HEK293 (cell line): ENCODE measurements around the gene ZC3HAV1L.
"Not testable (repeated sequence)": the region's sequence is repeated elsewhere in the genome, so short reads cannot be mapped to it uniquely, and the experiment has no call there.

Source experiments
- CTCF ChIA-PET: fragments of 350-600 bp; formaldehyde crosslinking; extraction: SDS; loops from one replicate; lab custom pipeline; 2021; ENCODE audit warnings: antibody characterized with exemption; lab: Yijun Ruan, JAX
- POLR2A ChIA-PET: fragments of 300-600 bp; formaldehyde crosslinking; extraction: SDS; loops from one replicate; lab custom pipeline; 2020; ENCODE audit warnings: antibody characterized with exemption, inconsistent platforms; lab: Yijun Ruan, JAX
- H3K27ac ChIP-seq: fragments of 200-500 bp; sonication (Bioruptor generic); 2 replicates; pipeline ENCODE4 v1.5.1; 2014; ENCODE audit warnings: low read depth, low read length, control low read depth, inconsistent platforms; ENCODE audit errors: extremely low read depth
- H3K36me3 ChIP-seq, 2 experiments: fragments of 200-500 bp in 1 of 2; sonication (Bioruptor generic) in 1 of 2; 1 replicate in 1 of 2; 2 replicates in 1 of 2; pipeline ENCODE4 v1.5.1; 2014 to 2017; ENCODE audit warnings: inconsistent platforms in 2 of 2, low read length in 2 of 2; ENCODE audit not compliant: control insufficient read depth in 2 of 2, insufficient read depth in 1 of 2
- H3K4me1 ChIP-seq: fragments of 200-500 bp; sonication (Bioruptor generic); 2 replicates; pipeline ENCODE4 v1.5.1; 2014; ENCODE audit warnings: mild to moderate bottlenecking, low read length, inconsistent platforms; ENCODE audit not compliant: control insufficient read depth, insufficient read depth
- H3K4me3 ChIP-seq: 2 replicates; pipeline ENCODE4 v1.5.1; 2011; ENCODE audit warnings: low read depth, mild to moderate bottlenecking, control low read depth, low read length, moderate library complexity
- H3K9me3 ChIP-seq: fragments of 200-500 bp; sonication (Bioruptor generic); 2 replicates; pipeline ENCODE4 v1.5.1; 2014; ENCODE audit warnings: low read depth, low read length, inconsistent platforms; ENCODE audit not compliant: control insufficient read depth, insufficient read depth
- ATF2 ChIP-seq: fragments of 450-650 bp; formaldehyde crosslinking; IDR thresholded peaks from 2 replicates; pipeline ENCODE4 v1.5.1; 2016; ENCODE audit warnings: missing biosample characterization, missing genetic modification characterization, low read depth
- BCL11A ChIP-seq: fragments of 450-650 bp; formaldehyde crosslinking; IDR thresholded peaks from 2 replicates; pipeline ENCODE4 v1.5.1; 2016; ENCODE audit warnings: low read depth, missing biosample characterization, missing genetic modification characterization
- HIC1 ChIP-seq: fragments of 450-650 bp; formaldehyde crosslinking; IDR thresholded peaks from 2 replicates; pipeline ENCODE4 v1.5.1; 2016; ENCODE audit warnings: missing biosample characterization, missing genetic modification characterization
- KLF10 ChIP-seq: fragments of 450-650 bp; IDR thresholded peaks from 2 replicates; pipeline ENCODE4 v1.5.1; 2018; ENCODE audit warnings: missing biosample characterization, mild to moderate bottlenecking, missing genetic modification characterization
- KLF8 ChIP-seq: fragments of 450-650 bp; formaldehyde crosslinking; IDR thresholded peaks from 2 replicates; pipeline ENCODE4 v1.5.1; 2016; ENCODE audit warnings: missing biosample characterization, missing genetic modification characterization
- KLF9 ChIP-seq: fragments of 450-650 bp; formaldehyde crosslinking; IDR thresholded peaks from 2 replicates; pipeline ENCODE4 v1.5.1; 2016; ENCODE audit warnings: missing biosample characterization, missing genetic modification characterization, low read depth
- PRDM2 ChIP-seq: fragments of 450-650 bp; formaldehyde crosslinking; IDR thresholded peaks from 2 replicates; pipeline ENCODE4 v1.5.1; 2016; ENCODE audit warnings: missing biosample characterization, missing genetic modification characterization, borderline replicate concordance
- RBAK ChIP-seq: fragments of 450-650 bp; formaldehyde crosslinking; IDR thresholded peaks from 2 replicates; pipeline ENCODE4 v1.5.1; 2016; ENCODE audit warnings: missing biosample characterization, missing genetic modification characterization
- REPIN1 ChIP-seq: fragments of 450-650 bp; formaldehyde crosslinking; IDR thresholded peaks from 2 replicates; pipeline ENCODE4 v1.5.1; 2017; ENCODE audit warnings: missing biosample characterization, missing genetic modification characterization, low read depth
- ZNF248 ChIP-seq: fragments of 450-650 bp; formaldehyde crosslinking; IDR thresholded peaks from 2 replicates; pipeline ENCODE4 v1.5.1; 2017; ENCODE audit warnings: missing biosample characterization, missing genetic modification characterization
- ZNF37A ChIP-seq: fragments of 450-650 bp; IDR thresholded peaks from 2 replicates; pipeline ENCODE4 v1.5.1; 2018; ENCODE audit warnings: missing biosample characterization, missing genetic modification characterization
- ZNF518A ChIP-seq: fragments of 450-650 bp; formaldehyde crosslinking; conservative IDR thresholded peaks from 2 replicates; pipeline ENCODE4 v1.5.1; 2016; ENCODE audit warnings: low read depth, missing biosample characterization, missing genetic modification characterization
- ZNF549 ChIP-seq: fragments of 450-650 bp; IDR thresholded peaks from 2 replicates; pipeline ENCODE4 v1.5.1; 2018; ENCODE audit warnings: missing biosample characterization, missing genetic modification characterization, mild to moderate bottlenecking, inconsistent platforms, moderate library complexity
- ZNF654 ChIP-seq: fragments of 450-650 bp; formaldehyde crosslinking; IDR thresholded peaks from 2 replicates; pipeline ENCODE4 v1.5.1; 2016; ENCODE audit warnings: low read depth, missing biosample characterization, missing genetic modification characterization
- ZNF830 ChIP-seq: fragments of 450-650 bp; IDR thresholded peaks from 2 replicates; pipeline ENCODE4 v1.5.0; 2018; ENCODE audit warnings: missing biosample characterization, missing genetic modification characterization, low read depth, mild to moderate bottlenecking, moderate library complexity

Gene ZC3HAV1L

GRCh38 chr7:139055674-139056073, 19.8 kb upstream of the ZC3HAV1L start:
- Histone ChIP-seq H3K27ac (no peak overlapping the region), H3K36me3 (peaks cover 9 to 78% of the 10 kb centered on the region in 2 experiments; a peak in 2 of 3 replicates), H3K4me1 (no peaks in the 10 kb centered on the region), H3K9me3 (no peaks in the 10 kb centered on the region), H3K4me3 (no peak overlapping the region)
- TF ChIP-seq ZNF248 (tag by site-specific recombination) (no peak), ATF2 (tag by site-specific recombination) (peak; percentile 55; the same call in 1 of the 2 replicates), RBAK (no peak), KLF9 (tag by site-specific recombination) (no peak), KLF10 (no peak), REPIN1 (no peak)
- ChIA-PET CTCF (no interaction called here), POLR2A (no interaction called here)

GRCh38 chr7:139054656-139055055, 18.8 kb upstream of the ZC3HAV1L start:
- POLR2A ChIA-PET, H3K4me1 ChIP-seq, H3K9me3 ChIP-seq, H3K4me3 ChIP-seq, H3K27ac ChIP-seq: not testable (repeated sequence)
- CTCF ChIA-PET = interaction anchor here (0.8 to 1.3 kb wide), 2 partner anchors 37 to 1177 kb away, joined by 3 to 4 read pairs; no protein-coding TSS in a partner anchor
- peaks cover 9 to 75% of the 10 kb centered on the region in 2 experiments; a peak in 2 of 3 replicates for H3K36me3 ChIP-seq

- Histone ChIP-seq H3K36me3 (peaks cover 9 to 81% of the 10 kb centered on the region in 2 experiments; a peak in 2 of 3 replicates), H3K4me1 (no peaks in the 10 kb centered on the region), H3K4me3 (no peak overlapping the region), H3K9me3 (no peaks in the 10 kb centered on the region), H3K27ac (no peak overlapping the region)
- ChIA-PET CTCF (interaction anchor here (0.7 to 1.3 kb wide), 3 partner anchors 37 to 1176 kb away, joined by 3 to 4 read pairs (median 3); no protein-coding TSS in a partner anchor), POLR2A (no interaction called here)
- TF ChIP-seq ZNF654 (tag by site-specific recombination) = no peak
- no peak for TF ChIP-seq ZNF549 (tag by site-specific recombination)
- TF ChIP-seq ZNF518A (tag by site-specific recombination) = no peak
- no peak for TF ChIP-seq BCL11A (tag by site-specific recombination)
- no peak for TF ChIP-seq PRDM2
- no peak for TF ChIP-seq KLF8 (tag by site-specific recombination)
- TF ChIP-seq ZNF37A (tag by site-specific recombination) = no peak
- no peak for TF ChIP-seq HIC1
- TF ChIP-seq ZNF830 (tag by site-specific recombination) = no peak
Observed at GRCh38 chr7:139054101-139054500, 18.3 kb upstream of the ZC3HAV1L start.
